Fibroblast of lung (primary cell): ENCODE data around the gene RAB3GAP1. TPM values are rescaled to one million over a fixed set of nuclear protein-coding genes. Genes with fewer than 3 reads are reported as not detected.
"Not testable (repeated sequence)": the region's sequence is repeated elsewhere in the genome, so short reads cannot be mapped to it uniquely, and the experiment has no call there.

ENCODE experiments used
- DNase-seq, 2 donors: peaks; one replicate each; pipeline versions ENCODE4 v3.0.0 to v3.0.0-alpha.2; 2010; ENCODE audit warnings: low read depth in 2 of 2
- H2AFZ ChIP-seq: 2 replicates; pipeline ENCODE4 v1.5.1; 2012; ENCODE audit warnings: low read length, control low read depth, inconsistent platforms
- H3K27ac ChIP-seq: 2 replicates; pipeline ENCODE4 v1.5.1; 2011; ENCODE audit warnings: low read length, control low read depth; ENCODE audit not compliant: insufficient read depth
- H3K27me3 ChIP-seq: 2 replicates; pipeline ENCODE4 v1.5.1; 2011; ENCODE audit warnings: mild to moderate bottlenecking, low read length; ENCODE audit not compliant: control insufficient read depth, insufficient read depth
- H3K36me3 ChIP-seq: 2 replicates; pipeline ENCODE4 v1.5.1; 2011; ENCODE audit warnings: low read length; ENCODE audit not compliant: control insufficient read depth, insufficient read depth
- H3K4me1 ChIP-seq: 2 replicates; pipeline ENCODE4 v1.5.1; 2011; ENCODE audit warnings: low read length; ENCODE audit not compliant: control insufficient read depth, insufficient read depth; ENCODE audit errors: extremely low read depth
- H3K4me2 ChIP-seq: 2 replicates; pipeline ENCODE4 v1.5.1; 2011; ENCODE audit warnings: low read length, control low read depth; ENCODE audit not compliant: insufficient read depth; ENCODE audit errors: extremely low read depth
- H3K4me3 ChIP-seq, 4 experiments: fragments of 200-600 bp in 1 of 4; sonication (generic) in 1 of 4; replicated peaks in 1 of 4; 2 replicates each; pipeline ENCODE4 v1.5.1; 2011 to 2016; ENCODE audit warnings: low read length in 4 of 4, low read depth in 3 of 4, mild to moderate bottlenecking in 3 of 4, control low read depth in 2 of 4, inconsistent platforms in 1 of 4, mixed read lengths in 1 of 4; ENCODE audit not compliant: insufficient read depth in 1 of 4; ENCODE audit errors: control extremely low read depth in 1 of 4
- H3K79me2 ChIP-seq: 2 replicates; pipeline ENCODE4 v1.5.1; 2012; ENCODE audit warnings: mild to moderate bottlenecking, low read length, inconsistent platforms; ENCODE audit not compliant: control insufficient read depth, insufficient read depth
- H3K9ac ChIP-seq: 2 replicates; pipeline ENCODE4 v1.5.1; 2011; ENCODE audit warnings: mild to moderate bottlenecking, low read length, control low read depth; ENCODE audit not compliant: insufficient read depth
- H3K9me3 ChIP-seq: 2 replicates; pipeline ENCODE4 v1.5.1; 2012; ENCODE audit warnings: low read depth, low read length; ENCODE audit not compliant: control insufficient read depth, insufficient read depth
- H4K20me1 ChIP-seq: 2 replicates; pipeline ENCODE4 v1.5.1; 2011; ENCODE audit warnings: low read length; ENCODE audit not compliant: control insufficient read depth, insufficient read depth; ENCODE audit errors: extremely low read depth
- EZH2 ChIP-seq: IDR thresholded peaks from 2 replicates; pipeline ENCODE4 v1.5.1; 2012; ENCODE audit warnings: low read length, control low read depth, mild to moderate bottlenecking; ENCODE audit errors: missing control alignments
- polyA plus RNA-seq, 2 donors: library from polyadenylated mRNA; depleted of rRNA in 1 of 2; stranded (reverse) in 1 of 2; unstranded in 1 of 2; fragments of >200 nt; gene quantifications; 2 replicates each; pipeline ENCODE4 v1.2.1, GENCODE V29; 2011 to 2012; ENCODE audit warnings: missing spikeins in 1 of 2
- total RNA-seq: library from RNA; depleted of rRNA; stranded (reverse); fragments of >200 nt; gene quantifications from 2 replicates; pipeline ENCODE4 v1.2.1, GENCODE V29; 2014
- TF ChIP-seq, protein P1 (sequence below), 2 donors: IDR thresholded peaks in 1 of 2; conservative IDR thresholded peaks in 1 of 2; 1 replicate in 1 of 2; 2 replicates in 1 of 2; pipeline ENCODE4 v1.5.1; 2011 to 2012; ENCODE audit warnings: low read length in 2 of 2, control low read depth in 1 of 2, inconsistent platforms in 1 of 2, low read depth in 1 of 2, mild to moderate bottlenecking in 1 of 2

Gene RAB3GAP1
- total and polyA plus RNA-seq, 2 donors (not counting 1 experiment from before 2014, with no cell fraction given): 42.4 to 82.6 TPM

DNA sequence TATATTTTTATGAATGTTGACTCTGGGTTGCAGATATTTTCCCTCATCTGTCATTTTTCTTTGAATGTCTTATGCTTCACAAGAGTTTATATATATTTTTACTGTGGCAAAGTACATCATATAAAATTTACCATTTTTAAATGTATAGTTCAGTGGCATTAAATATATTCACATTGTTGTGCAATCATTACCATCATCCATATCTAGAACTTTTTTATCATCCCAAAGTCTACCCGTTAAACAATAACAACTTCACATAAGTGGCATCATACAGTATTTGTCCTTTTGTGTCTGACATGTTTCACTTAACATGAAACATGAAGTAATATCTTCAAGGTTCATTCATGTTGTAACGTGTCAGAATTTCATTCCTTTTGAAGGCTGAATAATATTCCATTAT, 24.5 kb downstream of the RAB3GAP1 start:
- Histone ChIP-seq H3K27me3 (no peaks in the 10 kb centered on the region), H3K4me3 (no peak overlapping the region), H3K36me3 (peaks cover under 1% of the 10 kb centered on the region), H3K27ac (no peak overlapping the region), H3K9me3 (peaks cover 1% of the 10 kb centered on the region), H3K4me2 (no peak overlapping the region), H3K4me1 (no peaks in the 10 kb centered on the region), H3K9ac (no peak overlapping the region), H4K20me1 (no peaks in the 10 kb centered on the region), H2AFZ (no peak overlapping the region), H3K79me2 (peaks cover 18% of the 10 kb centered on the region)
- DNase-seq: no peak
- TF ChIP-seq, protein P1, sequence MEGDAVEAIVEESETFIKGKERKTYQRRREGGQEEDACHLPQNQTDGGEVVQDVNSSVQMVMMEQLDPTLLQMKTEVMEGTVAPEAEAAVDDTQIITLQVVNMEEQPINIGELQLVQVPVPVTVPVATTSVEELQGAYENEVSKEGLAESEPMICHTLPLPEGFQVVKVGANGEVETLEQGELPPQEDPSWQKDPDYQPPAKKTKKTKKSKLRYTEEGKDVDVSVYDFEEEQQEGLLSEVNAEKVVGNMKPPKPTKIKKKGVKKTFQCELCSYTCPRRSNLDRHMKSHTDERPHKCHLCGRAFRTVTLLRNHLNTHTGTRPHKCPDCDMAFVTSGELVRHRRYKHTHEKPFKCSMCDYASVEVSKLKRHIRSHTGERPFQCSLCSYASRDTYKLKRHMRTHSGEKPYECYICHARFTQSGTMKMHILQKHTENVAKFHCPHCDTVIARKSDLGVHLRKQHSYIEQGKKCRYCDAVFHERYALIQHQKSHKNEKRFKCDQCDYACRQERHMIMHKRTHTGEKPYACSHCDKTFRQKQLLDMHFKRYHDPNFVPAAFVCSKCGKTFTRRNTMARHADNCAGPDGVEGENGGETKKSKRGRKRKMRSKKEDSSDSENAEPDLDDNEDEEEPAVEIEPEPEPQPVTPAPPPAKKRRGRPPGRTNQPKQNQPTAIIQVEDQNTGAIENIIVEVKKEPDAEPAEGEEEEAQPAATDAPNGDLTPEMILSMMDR (conservative IDR thresholded peaks at IDR 0.05 in 1 of 2, IDR thresholded peaks at IDR 0.05 in 1 of 2; ENCODE audit: low read depth in 1 of 2, low read length in 2 of 2): no peak
- TF ChIP-seq EZH2: no peak

DNA sequence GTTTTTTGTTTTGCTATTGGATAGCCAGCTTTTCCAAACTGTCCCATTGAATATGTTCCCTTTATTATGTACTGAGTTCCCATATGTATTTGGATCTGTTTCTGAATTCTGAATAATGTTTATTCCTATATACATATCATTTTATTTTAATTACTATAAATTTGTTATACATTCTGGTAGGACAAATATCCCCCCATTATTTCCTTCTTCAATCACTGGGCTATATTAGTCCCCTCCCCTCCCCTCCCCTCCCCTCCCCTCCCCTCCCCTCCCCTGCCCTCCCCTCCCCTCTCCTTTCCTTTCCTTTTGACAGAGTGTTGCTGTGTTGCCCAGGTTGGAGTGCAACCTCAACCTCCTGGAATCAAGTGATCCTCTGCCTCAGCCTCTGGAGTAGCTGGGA, 26.3 kb downstream of the RAB3GAP1 start:
- Histone ChIP-seq H3K4me3 (no peak overlapping the region), H3K4me1 (no peaks in the 10 kb centered on the region), H3K9ac (no peak overlapping the region), H3K4me2 (no peak overlapping the region), H3K27me3 (no peaks in the 10 kb centered on the region), H4K20me1 (no peaks in the 10 kb centered on the region), H3K36me3 (no peaks in the 10 kb centered on the region), H3K9me3 (no peaks in the 10 kb centered on the region), H2AFZ (no peak overlapping the region), H3K27ac (no peak overlapping the region), H3K79me2 (peaks cover 7% of the 10 kb centered on the region)
- no peak for DNase-seq
- TF ChIP-seq EZH2: no peak

DNA sequence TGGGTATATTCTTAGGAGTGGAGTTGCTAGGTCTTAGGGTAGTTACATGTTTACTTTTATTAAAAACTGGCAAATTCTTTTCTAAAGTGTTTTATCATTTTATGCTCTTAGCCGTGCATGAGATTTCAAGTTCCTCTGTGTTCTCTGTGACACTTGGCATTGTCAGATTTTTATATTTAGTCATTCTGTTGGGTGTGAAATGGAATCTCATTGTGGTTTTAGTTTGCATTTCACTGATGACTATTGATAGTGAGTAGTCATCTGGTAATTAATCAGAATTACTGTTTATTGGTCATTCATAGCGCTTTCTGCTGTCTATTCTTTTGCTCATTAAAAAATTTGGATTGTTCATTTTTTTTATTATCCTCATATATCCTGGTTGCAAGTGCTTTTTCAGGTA, 34.1 kb downstream of the RAB3GAP1 start:
- Histone ChIP-seq H3K4me2 (no peak overlapping the region), H3K9ac (no peak overlapping the region), H3K4me3 (no peak overlapping the region), H3K4me1 (no peaks in the 10 kb centered on the region), H4K20me1 (no peaks in the 10 kb centered on the region), H3K36me3 (no peaks in the 10 kb centered on the region), H3K27ac (no peak overlapping the region), H3K79me2 (peaks cover 12% of the 10 kb centered on the region), H2AFZ (no peak overlapping the region), H3K9me3 (no peaks in the 10 kb centered on the region), H3K27me3 (no peaks in the 10 kb centered on the region)
- peak in 1 of 2 donors; percentile 23 for DNase-seq
- TF ChIP-seq, protein P1 (conservative IDR thresholded peaks at IDR 0.05 in 1 of 2, IDR thresholded peaks at IDR 0.05 in 1 of 2; ENCODE audit: low read depth in 1 of 2, low read length in 2 of 2): no peak
- no peak for TF ChIP-seq EZH2

DNA sequence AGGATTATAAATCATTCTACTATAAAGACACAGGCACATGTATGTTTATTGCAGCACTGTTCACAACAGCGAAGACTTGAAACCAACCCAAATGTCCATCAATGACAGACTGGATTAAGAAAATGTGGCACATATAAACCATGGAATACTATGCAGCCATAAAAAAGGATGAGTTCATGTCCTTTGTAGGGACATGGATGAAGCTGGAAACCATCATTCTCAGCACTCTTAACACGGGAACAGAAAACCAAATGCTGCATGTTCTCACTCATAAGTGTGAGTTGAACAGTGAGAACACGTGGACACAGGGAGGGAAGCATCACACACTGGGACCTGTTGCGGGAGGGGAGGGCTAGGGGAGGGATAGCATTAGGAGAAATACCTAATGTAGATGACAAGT, 37.5 kb downstream of the RAB3GAP1 start:
- H3K9me3 ChIP-seq, H4K20me1 ChIP-seq, H3K4me2 ChIP-seq, H3K4me1 ChIP-seq, H3K4me3 ChIP-seq, H3K27me3 ChIP-seq, DNase-seq, H3K27ac ChIP-seq, H3K9ac ChIP-seq, H2AFZ ChIP-seq, H3K36me3 ChIP-seq: not testable (repeated sequence)
- H3K79me2 ChIP-seq: peaks cover 12% of the 10 kb centered on the region
